Vagina (tissue), 2 donors: ENCODE results near the gene TMBIM4.

ENCODE experiments used
- CTCF ChIP-seq, 3 experiments: fragments of 450-650 bp in 2 of 3; fragments of 200-600 bp in 1 of 3; sonication (generic) in 1 of 3; IDR thresholded peaks; one replicate each; pipeline ENCODE4 v1.5.1; 2017 to 2019; ENCODE audit warnings: antibody characterized with exemption in 3 of 3, mild to moderate bottlenecking in 2 of 3, moderate library complexity in 2 of 3
- POLR2A ChIP-seq, 2 donors: fragments of 450-650 bp; IDR thresholded peaks; one replicate each; pipeline ENCODE4 v1.6.1; 2017; ENCODE audit warnings: antibody characterized with exemption in 2 of 2, mild to moderate bottlenecking in 2 of 2, moderate library complexity in 2 of 2

GRCh38 chr12:66196806-66197205, 27.0 kb upstream of the TMBIM4 start:
- TF ChIP-seq CTCF (IDR thresholded peaks at IDR 0.05) (no peak), POLR2A (IDR thresholded peaks at IDR 0.05) (no peak)
